NCI-H2196 (cell line): Measurements from ENCODE around the gene NECTIN4.
A peak's percentile ranks its signal among the peaks of the same experiment; 100 is the strongest.

Experiments
- DNase-seq: peaks from one replicate; lab custom pipeline; 2025; ENCODE audit not compliant: unreplicated experiment; lab: John Stamatoyannopoulos, UW

NECTIN4 gene

DNA sequence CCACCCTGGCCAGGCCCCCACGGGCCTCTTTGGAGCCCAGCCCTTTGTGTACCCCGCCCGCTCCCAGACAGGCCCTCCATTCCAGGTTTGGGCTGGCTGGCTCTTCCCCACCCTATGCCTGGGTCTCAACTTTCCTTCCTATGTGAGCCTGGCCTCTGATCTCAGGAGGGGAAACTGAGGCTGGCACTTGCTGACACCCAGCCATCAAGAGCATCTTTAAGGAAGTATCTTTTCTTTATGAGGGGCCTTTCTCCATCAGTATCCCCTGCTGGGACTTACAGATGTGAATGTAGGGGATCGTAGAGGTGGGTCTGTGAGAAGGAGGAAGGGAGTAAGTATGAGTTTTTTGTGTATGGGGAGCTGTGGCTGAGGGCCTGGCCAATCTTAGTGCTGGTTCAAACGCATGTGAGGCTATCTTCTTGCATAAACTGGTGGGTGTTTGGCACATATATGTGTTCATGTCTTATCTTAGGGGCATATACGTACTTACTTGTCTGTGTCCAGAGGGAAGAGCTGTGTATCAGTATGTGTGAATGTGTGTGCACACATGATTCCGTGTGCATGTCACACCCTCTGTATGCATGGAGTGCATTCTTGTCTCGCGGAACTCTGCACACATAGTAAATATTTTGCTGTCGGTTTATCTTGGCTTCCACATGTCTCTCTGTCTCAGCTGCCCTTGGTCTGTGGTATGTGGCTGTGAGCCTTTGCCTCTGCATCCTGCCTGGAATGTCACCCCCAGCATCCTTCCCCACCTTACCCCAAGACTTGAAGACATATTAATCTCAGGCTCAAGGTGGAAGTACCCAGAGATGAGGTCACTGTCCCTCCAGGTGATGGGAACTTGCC is 5.4 kb downstream of the NECTIN4 start:
- no peak for DNase-seq

DNA sequence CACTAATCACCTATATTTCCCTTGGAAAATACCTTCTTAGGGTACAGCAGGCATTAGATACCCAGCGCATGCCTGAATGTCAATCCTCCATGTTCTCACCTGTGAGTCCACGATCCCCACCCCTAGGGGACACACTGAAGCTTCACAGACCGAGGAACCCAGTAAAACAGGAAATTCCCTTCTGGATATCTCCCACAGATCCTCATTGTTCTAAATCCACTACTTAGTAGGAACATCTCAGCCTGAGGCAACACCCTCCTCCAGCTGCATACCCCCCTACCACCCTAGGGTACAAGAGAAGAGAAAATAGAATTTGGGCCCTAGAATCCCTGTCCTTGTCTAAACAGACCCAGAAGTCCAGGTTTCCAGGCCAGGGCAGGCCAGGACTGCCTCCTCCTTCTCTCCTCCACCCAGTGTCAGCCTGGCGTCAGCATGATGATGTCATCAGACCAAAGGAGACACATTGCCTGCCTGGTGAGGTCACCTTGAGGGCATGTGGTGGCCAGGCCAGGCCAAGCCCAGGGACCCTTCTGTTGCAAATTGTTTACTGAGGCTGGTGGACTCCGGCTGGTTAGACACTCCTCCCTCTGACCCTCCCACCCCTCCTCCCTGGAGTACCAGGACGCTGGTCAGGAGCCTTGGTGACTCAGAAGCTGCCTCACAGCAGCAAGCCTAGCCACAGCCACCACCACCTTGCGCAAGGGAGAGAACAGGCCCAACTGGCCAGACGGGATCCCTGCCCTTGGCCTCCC is 6.2 kb downstream of the NECTIN4 start:
- DNase-seq = peak; percentile 74

DNA sequence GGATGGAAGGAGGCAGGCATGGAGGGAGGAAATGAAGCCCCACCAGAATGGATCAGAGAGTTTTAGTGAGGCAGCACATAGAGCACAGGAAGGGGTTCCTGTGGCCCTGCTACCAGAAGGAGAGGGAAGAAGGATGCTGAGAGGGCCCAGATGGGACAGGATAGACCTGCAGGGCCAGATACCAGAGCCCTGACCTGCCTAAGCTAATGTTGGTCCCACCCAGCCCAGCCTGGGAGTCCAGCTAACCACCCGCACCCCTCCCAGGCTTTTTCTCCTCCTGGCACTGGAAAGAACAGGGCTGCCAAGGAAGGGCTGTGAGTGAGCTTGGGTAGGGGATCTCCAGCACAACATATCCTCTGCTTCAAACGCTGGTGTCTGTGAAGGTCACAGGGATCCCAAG is 6.9 kb downstream of the NECTIN4 start:
- no peak for DNase-seq

DNA sequence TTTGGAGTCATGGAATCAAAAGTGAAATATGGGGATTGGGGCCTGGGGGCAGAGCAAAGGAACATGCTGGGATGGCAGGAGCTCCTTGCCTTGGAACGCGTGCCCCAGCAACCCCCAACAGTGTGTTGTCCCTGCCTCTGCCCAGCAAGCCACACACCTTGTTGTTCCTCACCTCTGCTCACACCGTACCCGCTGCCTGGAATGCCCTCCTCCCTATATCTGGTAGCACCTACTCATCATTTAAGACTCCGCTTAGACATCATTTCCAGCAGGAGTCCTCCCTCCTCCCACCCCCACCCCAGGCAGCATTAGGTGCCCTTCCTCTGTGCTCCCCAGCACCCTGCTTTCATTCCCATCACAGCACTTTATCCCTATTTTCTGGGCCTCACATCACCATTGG is 7.8 kb downstream of the NECTIN4 start:
- DNase-seq = no peak

DNA sequence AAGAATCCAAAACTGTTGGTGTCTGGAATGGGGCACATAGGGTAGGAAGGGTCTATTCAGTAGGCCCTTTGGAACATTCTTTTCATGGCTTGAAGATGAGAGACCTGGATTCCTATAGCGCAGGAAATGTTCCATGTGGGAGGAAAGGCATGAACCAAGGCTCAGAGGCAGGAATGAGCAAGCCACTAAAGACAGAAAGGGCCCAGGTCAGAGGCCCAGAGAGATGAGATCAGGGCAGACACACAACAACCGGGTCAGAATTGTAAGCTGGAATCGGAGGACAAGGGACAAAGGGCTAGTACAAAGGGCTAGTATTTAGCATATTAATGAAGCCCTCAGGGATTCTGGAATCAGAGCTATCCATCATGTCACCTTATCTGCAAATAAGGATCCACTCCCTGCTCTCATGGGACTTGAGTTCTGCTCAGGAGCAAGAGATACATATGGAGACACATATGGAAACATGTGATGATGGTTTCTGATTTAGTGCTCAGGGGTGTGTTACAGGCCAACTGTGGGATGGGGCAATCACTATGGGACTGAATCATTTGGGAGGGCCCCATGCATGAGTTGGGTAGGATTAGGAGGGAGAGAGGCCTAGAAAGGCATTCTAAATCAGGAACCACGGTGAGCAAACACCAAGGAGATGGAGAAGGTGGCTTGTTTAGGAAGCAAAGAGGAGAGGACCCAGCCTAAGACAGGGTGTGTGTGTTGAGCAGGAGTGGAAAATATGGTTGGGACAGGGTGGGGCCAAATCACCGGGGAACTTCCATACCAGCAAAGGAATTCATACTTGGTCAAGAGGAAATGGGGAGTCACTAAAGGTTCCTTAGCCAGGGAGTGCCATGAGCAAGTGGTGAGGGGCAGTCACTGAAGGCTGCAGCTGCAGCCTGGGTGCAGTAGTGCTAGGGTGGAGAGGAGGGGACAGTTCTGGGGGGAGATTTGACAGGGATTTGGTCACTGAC is 8.6 kb downstream of the NECTIN4 start:
- no peak for DNase-seq

DNA sequence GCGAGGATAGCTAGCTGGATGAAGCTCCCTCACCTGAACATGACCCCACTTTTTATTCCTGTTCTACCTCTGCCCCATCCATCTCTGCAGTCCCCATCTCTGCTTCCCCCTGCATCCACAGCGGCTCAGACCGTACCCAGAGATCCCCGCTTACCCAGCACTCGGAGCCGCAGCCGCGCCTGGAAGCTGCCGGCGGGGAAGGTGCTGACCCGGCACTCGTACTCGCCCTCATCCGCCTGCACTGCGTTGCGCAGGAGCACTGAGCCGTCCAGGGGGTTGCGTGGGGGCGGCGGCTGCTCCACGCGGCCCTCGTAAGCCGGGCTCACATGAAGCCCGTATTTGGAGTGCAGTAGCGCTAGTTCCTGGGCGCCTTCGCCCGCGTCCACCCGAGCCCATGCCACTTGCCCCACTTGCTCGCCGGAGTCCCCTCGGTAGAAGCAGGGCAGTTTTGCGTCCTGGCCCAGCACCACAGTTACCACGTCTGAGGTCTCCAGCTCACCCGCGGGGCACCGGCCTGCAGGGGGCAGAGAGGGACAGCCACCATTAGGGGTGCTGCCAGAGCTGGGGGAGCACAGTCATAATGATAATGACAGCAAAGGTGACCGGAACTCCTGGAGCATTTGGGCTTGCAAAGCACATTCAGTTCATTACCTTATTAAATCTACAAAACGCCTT is 9.8 kb downstream of the NECTIN4 start:
- no peak for DNase-seq

DNA sequence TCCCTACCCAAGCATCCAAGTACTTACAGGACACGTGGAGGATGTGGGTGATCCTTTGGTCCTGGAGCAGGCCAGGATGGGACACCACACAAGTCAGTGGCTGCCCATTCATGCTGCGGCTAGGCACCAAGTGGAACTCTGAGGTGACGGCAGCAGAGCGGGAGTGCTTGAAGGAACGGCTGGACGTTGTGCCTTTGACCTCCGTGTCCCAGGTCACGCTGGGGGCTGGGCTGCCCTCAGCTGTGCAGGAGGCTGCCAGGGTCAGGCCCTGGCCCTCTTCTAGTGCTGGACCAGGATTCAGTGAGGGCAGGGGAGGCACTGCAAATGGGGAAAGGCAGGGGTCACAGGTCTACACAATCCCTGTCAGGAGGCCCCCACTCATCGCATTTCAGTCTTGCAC is 11.9 kb downstream of the NECTIN4 start:
- no peak for DNase-seq

DNA sequence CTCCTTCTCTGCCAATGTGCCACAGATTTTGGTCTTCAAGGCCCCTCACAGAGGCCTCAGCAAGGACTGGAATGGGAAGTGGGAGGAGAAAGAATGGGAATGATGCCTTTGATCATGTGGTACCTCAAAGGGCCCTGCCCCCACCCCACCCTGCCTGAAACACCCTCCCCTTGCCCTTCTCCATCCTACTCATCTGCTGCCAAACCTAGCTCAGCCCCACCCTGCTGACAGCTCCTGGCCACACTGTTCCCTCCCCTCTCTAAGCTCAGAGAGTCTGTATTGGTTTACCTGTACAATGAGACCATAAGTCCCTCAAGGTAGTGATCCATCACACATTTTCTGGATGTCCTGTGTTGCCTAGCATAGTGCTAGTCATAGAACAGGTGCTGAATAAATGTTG is 12.9 kb downstream of the NECTIN4 start:
- no peak for DNase-seq

DNA sequence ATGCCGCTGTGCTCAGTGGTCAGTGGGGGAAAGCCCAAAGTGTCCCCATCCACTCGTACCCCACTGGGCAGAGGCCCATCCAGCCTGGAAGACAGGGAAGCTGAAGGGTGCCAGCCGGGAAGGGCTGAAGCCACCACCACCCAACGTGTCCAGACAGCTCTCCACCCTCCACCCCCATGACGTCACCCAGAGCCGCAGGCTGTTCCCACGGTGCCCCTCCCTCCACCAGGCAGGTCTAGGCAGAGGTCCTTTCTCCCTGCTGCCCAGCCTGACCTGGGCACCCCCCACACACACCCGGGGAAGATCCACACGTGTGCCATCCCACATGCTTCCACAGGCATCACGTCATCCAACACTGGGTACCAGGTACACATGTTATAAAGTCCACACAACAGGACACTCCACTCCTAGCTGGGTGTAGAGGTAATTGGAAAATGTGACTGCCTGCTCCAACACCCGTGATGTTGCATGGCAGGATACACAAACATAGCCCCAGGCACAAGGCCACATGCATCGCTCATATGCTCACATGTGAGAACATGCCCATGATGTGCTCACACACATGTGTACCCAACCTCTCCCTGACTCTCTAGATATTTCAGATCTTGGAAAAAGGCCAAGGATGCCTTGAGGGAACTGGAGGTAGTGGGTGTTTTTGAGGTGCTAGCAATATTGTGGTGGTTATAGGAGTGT is 14.5 kb downstream of the NECTIN4 start:
- no peak for DNase-seq

DNA sequence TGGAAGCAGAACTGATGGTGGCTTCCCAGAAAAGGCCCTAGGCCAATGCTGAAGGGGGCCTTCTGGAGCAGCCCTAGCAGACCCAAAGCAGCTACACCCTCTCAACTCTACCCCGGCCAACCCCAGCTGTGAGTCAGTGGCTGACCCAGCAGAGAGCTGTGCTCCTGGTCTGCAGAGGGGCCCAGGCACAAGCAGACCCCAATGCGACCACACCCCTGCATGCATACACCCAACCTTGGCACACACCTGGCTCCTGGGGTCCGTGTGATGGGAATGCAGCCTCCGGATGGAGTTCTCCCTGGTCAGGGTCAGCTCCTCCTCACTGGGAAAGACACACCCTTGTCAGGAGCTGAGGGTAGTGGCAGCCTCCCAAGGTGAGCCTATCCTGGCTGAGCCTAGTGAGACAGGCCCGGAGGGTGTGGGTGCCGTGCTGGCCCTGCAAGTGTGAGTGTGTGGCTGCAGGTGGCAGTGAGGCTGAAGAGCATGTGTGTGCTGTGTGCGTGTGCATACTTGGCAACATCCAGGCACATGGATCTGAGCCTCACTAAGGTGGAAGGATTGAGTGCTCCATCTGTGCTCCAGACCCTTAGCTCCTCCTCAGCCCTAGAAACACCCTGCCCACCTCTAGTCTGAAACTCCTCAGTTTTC is 15.8 kb downstream of the NECTIN4 start:
- DNase-seq = no peak

DNA sequence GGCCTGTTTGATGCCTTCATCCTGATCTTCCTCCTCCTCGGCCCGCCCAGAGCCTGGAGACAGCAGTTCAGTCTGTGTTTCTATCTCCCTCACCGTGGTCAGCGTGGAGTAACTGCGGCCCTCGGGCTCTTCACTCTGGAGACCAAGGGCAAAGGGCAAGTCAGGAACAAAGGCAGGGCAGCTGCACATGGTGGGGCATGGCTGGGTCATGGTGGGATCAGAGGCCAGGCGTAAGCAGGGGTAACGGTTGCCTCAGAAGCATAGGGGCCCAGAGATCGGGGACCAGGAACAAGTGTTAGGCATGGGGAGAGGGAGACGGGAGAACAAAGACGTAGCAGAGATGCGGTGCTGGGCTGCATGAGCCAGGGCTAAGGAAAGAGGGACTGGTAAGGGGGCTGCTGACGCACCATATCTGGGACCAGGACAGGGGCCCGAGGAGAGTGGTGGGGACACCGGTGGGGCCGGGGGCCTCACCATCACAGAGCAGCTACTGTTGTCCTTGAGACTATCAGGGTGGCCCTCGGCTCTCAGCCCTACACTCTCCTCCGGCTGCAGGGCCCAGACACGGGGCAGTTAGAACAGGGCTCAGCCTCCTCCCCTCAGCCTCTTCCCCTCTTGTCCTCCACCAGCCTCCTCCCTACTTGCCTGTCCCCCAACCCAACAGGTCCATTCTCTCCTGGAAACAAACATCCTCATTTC is 16.5 kb downstream of the NECTIN4 start:
- no peak for DNase-seq

DNA sequence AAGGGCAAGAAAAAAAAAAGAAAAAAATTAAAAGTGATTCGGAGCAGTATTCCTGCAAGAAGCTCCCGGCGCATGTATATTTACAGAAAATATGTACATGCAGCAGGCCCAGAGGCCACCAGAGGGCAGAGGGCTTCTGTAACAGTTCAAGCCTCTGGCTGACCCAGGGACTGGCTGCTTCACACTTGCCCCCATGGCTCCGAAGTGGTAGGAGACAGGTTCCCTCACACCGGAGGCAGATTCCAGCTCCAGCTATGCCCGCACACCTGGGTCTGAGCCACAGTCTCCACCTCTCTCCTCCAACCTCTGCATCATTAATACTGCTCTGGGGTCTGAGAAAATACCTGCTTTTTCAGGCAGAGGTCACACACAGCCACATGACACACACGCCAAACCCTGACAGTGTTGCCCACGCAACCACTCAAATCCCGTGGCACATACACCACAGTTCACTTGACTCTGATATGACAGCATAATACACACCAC is 17.4 kb downstream of the NECTIN4 start:
- peak; percentile 26 for DNase-seq

DNA sequence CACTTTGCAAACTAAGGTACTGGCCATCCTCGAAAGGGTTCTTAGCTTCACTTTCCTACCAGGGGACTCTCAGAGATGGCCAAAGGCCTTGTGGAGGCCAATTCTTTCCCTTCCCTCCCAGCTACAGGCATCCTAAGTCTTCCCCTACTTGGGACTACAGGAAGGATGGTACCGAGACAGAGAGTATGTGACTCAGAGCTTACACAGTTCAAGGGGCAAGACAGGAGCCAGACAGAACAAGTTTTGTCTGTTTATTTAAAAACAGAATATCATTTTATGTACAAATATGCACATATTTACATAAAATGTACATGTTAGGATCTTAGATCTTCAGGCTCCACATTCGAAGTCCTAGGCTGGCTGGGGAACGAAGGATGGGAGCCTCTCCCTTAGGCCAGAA is 18.6 kb downstream of the NECTIN4 start:
- no peak for DNase-seq

DNA sequence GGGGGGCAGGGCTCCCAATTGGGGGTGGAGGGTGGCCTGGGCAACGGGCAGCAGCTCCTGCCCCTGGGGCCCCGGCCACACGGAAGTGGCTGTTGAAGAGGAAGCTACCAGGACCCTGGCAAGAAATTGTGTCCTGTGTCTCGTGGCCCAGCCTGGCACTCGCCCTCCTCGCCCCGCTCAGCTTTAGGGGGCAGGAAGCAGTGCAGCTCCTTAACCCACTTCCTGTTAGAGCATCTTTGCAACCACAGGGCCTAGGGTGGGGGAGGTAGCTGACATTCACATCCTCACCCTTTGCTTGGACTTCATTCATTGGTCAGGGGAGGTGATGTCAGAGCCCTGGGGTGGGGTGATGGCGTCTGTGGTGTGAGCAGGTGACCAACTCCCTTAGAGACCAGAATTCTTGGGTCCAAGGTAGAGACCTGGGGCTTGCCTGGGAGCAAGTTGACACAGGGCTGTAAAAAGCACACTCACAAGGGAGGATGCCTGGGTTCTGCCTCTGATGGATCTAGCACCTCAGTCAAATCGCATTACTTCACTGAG is 19.6 kb downstream of the NECTIN4 start, which contains the start of gene ARHGAP30:
Gene ARHGAP30 (minus strand): TSS at position 161 of the 540 bp plus-strand sequence. CDS start 267 bp downstream, outside the sequence.
- no peak for DNase-seq

DNA sequence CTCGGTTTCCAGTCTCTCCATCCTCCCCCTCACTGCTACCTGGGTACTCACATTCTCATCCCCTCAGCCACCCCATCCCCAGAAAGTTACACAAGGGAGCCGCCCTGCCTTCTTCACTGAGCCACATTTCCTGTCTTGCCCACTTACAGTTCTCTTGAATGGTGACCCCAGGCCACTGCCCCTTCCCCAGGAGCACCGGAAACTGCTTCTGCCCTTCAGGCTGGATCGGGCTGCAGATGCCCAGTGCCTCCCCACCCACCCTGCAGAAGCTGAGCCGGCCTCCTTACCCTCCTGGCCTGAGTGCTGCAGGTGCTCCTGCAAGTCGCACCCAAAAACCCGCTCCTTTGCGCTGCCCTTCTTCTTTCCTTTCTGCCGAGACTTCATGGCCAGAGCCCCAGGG is 20.1 kb downstream of the NECTIN4 start:
- no peak for DNase-seq

DNA sequence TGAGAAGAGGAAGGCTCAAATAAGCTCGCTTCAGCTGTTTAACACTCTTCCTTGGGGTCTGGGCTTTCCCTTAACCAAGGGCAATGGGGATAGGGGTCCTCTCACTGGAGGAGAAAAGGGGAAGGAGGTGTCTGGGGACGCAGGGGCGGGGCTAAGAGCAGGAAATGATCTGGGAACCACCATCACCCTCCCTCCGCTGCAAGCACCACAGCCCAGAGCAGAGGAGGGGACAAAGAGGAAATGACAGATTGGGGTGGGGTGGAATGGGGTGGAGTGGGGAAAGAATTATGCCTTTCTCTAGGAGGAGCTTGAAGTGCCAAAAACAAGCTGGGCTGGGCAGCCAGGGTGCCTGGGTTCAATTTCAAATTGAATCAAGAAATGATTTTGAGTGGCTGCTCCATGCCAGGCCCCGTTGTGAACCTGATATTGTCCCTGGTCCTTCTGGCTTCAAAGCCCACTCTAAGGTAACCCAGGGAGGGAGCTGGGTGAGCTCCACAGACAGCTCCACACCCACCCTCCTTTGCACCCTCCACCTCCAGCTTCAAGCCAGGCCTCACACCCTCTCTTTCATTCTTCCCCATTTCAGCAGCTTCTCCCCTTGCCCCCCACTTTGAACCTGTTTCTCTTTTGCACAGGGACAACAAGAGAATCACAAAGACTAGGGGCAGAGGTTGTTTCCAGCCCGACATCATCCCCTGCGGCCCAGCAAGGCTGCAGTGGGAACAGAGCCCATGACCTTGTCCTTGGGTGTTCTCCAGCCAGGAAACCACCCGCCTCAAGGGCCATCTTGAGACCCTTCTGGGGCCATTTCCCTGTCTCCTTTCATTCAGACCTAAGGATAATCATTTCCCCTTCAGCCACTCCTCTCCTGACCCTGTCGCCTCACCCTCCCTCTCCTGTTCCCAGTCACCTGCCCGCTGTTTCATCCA is 20.8 kb downstream of the NECTIN4 start:
- no peak for DNase-seq

DNA sequence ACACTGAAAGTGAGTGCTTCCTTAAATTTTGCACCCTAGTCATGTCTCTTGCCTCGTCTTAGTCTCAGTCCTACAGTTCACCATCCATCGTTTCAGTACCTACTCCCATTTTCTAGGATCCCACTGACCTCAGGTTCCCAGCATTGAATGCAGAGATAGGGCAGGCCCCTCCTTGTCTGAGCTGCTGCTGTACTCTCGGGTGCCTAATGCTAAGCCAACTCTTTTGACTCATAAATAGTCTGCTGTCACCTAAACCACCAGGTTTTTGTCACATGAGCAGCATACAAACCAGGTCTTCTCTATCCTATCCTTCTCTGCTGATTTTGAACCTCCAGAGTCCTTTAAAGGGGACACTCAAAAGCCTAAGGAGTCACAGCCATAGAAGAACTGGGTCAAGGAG is 22.7 kb downstream of the NECTIN4 start:
- no peak for DNase-seq
